Sciatic nerve (tissue), 2 donors: ENCODE results near the gene CPT1C. TPM values are rescaled to one million over a fixed set of nuclear protein-coding genes. Genes with fewer than 3 reads are reported as not detected.

Source experiments
- ATAC-seq: fragments of 200-7000 bp; cut with Tn5 transposase; one replicate; pipeline ENCODE4 v1.9.1; 2020; ENCODE audit warnings: mild to moderate bottlenecking, moderate library complexity
- DNase-seq: peaks from one replicate; pipeline ENCODE4 v3.0.0-alpha.2; 2020; ENCODE audit warnings: low spot score
- intact Hi-C: fragments of 100-400 bp; cut with DNase I; formaldehyde crosslinking; loops from one replicate; pipeline ENCODE4 v1.14.2; 2022
- microRNA-seq: library from miRNA; unstranded; fragments of <30 nt; microRNA quantifications from one replicate; pipeline ENCODE4 v1.2.0, GENCODE V29; 2020
- total RNA-seq: library from RNA; stranded (reverse); fragmentation: NEBNext Ultra II Directional; extraction: Animal tissue kit (Norgen Biotek cat#: 25700); gene quantifications from one replicate; pipeline ENCODE4 v1.2.1, GENCODE V29; 2021
- donor health status: DM: no; HTN: no; CAD: no.
- donor health status: DM: no; HTN: no; CAD: no.

The CPT1C gene
- total RNA-seq, 1 donor from 2014 or later = 5.9 TPM

- ATAC-seq (no peak), DNase-seq (no peak)
- intact Hi-C loops = no loop called here
These were observed 47.4 kb downstream of the CPT1C start for GRCh38 chr19:49738268-49738667.

DNA sequence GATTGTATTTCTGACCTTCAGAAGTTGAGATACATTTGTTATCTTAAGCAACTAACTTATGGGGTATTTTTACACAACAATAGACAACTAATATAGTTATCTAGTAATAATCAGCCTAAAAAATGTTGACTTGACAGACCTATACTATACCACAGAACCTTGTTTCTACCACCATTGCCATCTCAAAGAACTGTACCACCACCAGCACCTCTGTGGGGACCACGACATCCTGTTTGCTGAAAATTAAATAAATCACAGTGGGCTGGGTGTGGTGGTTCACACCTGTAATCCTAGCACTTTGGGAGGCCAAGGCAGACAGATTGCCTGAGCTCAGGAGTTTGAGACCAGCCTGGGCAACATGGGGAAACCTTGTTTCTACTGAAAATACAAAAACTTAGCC is 48.2 kb downstream of the CPT1C start:
- intact Hi-C loops = no loop called here
- no peak for ATAC-seq
- no peak for DNase-seq

GRCh38 chr19:49739933-49740332 is 49.0 kb downstream of the CPT1C start:
- intact Hi-C loops = no loop called here
- ATAC-seq = peak; percentile 20
- DNase-seq = no peak

DNA sequence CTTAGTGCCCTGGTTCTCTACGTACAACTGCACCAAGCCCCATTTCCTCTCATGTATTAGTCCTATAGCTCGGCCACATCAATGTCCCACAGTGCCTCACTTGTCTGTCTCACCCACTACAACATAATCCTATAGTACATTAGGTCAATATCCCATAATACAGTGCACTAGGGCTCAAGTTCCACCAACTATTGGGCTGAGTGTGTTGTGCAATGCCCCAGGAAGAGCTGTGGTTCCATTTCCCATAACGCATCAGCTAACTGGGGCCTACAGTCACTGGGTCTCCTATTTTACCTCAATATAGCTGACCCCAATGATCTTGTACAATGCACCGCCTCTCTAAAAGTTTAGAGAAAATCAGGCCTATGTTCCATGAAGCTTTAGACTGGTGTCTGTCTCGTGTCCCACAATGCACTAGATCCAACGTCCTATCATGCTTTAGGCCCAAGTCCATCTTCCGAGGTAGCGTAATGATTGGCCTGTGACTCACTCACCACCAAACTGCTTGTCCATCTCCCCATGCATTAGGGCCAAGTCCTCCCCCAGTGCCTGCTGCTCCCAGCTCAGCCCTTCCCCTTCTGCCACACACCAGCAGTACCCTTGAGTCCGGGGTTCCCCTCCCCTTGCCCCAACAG is 50.4 kb downstream of the CPT1C start:
- no peak for ATAC-seq
- DNase-seq = no peak
- intact Hi-C loops = no loop called here

GRCh38 chr19:49744946-49745381 is 54.0 kb downstream of the CPT1C start:
- DNase-seq (no peak), ATAC-seq (no peak)
- intact Hi-C loops = no loop called here

DNA sequence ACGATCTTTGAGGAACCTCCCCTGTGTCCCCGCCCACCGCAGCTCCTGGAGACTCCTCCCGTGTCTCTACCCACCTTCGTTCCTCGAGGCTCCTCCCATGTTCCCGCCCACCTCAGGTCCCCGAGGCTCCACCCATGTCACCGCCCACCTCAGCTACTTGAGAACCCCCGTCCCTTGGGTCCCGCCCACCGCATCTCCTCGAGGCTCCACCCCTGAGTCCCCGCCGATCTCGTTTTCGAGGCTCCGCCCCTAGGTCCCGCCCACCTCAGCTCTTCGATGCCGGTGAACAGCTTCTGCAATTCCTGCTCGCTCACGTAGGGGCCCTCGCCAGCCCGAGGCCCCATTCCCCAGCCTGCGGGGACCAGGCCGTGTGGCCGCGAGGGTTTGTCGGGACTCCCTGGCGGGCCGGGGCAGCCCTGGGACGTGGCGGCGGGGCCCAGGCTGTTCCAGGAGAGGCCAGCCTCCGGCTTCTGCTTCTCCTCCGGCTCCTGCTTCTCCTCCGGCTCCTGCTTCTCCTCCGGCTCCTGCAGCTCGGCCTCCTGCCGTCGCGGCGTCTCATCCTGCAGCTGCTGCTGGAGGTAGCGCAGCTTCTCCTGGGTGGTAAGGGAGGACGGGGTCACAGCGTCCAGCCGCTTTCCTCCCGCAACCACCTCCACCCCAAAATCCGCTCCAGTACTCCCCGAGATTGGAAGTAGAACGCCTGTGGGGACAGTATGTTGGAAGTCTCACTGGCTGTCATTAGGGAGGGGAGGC is 55.5 kb downstream of the CPT1C start:
- intact Hi-C loops = no loop called here
- DNase-seq (peak; percentile 84), ATAC-seq (peak; percentile 82)

GRCh38 chr19:49749055-49749716 is 58.3 kb downstream of the CPT1C start:
- DNase-seq = no peak
- ATAC-seq = no peak
- intact Hi-C loops = no loop called here

- no peak for ATAC-seq
These were observed 58.9 kb downstream of the CPT1C start for GRCh38 chr19:49749771-49750170.

GRCh38 chr19:49752701-49753100 is 61.8 kb downstream of the CPT1C start:
- DNase-seq (no peak), ATAC-seq (no peak)
- intact Hi-C loops = no loop called here

More at GRCh38 chr19:49749771-49750170, 58.9 kb downstream of the CPT1C start:
- intact Hi-C loops = no loop called here
- no peak for DNase-seq

GRCh38 chr19:49755956-49756355 is 65.0 kb downstream of the CPT1C start:
- intact Hi-C loops = no loop called here
- DNase-seq (no peak), ATAC-seq (no peak)

DNA sequence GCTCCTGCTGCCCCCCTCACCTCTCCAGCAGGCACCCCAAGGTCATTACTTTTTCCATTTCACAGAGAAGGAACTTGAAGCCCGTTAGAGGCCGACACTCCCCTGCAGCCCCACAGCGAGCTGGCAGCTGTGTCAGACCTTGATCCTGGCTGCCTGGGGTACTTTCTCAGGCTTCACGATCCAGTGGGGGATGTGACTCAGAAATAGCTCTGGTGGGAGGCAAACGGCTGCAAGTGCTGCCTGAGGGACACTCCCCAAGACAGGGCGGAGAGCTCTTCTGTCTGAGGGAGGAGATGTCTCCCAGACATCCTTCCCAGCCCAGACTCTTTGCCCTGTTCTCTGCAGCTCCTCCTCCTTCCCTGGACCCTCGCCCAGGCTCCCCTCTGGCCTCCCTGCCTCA is 67.4 kb downstream of the CPT1C start:
- DNase-seq (no peak), ATAC-seq (no peak)
- intact Hi-C loops = no loop called here

- intact Hi-C loops = no loop called here
- no peak for DNase-seq
- ATAC-seq = no peak
These were observed 70.3 kb downstream of the CPT1C start for GRCh38 chr19:49761249-49761624.

DNA sequence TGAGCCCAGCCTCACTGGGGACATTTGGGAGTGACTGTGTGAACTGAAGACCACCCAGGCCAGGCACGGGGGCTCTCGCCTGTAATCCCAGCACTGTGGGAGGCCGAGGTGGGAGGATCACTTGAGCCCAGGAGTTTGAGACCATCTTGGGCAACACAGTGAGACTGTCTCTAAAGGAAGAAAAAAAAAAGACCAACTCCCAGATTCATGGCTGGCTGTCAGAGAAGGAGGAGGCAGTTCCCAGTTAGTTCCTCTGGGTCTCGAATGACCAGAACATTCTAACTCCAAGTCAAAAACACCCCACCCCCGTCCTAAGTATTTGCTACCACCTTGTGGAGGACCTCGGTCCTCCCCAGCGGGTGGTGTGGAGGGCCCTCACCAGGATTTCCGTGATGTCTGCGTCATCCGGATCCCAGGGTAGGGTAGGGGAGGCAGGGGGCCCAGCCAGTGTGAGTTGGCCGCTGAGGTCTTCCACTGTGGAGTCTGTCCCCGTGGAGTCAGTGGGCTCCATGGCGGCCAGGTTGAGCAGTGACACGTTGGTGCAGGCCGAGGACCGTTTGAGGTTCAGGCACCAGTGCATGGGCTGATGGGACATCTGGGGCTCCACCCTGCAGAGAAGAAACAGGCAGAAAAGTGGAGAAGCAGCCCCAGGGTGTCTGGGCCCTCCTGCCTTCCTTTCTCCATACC is 70.9 kb downstream of the CPT1C start:
- ATAC-seq (no peak), DNase-seq (peak; percentile 64)

GRCh38 chr19:49763230-49763629 is 72.3 kb downstream of the CPT1C start, which contains the start of gene TSKS:
Gene TSKS, minus strand, starts transcription at chr19:49763306. Its CDS starts 59 bp downstream, at chr19:49763247.
- intact Hi-C loops = no loop called here
- DNase-seq = no peak
- no peak for ATAC-seq

More for the DNA sequence above, 70.9 kb downstream of the CPT1C start:
- intact Hi-C loops = no loop called here

Small RNAs within 50 kb of the gene (microRNA-seq; reads per million reads assigned to microRNA genes)
- gene MIR5088 = not detected

Other genes with a start within 250 kb of the CPT1C start
- 3.8 TPM for gene SLC17A7, start 249.6 kb upstream of the CPT1C start, total RNA-seq
- 73.2 TPM for gene PIH1D1, start 239.3 kb upstream of the CPT1C start, total RNA-seq
- 23.0 TPM for gene ALDH16A1, start 237.9 kb upstream of the CPT1C start, total RNA-seq
- gene FLT3LG, start 216.9 kb upstream of the CPT1C start, total RNA-seq = 19.6 TPM
- 1,735 TPM for gene RPL13A, start 203.5 kb upstream of the CPT1C start, total RNA-seq
- 1,507 TPM for gene RPS11, start 194.7 kb upstream of the CPT1C start, total RNA-seq
- 263 TPM for gene FCGRT, start 178.5 kb upstream of the CPT1C start, total RNA-seq
- 48.5 TPM for gene RCN3, start 163.1 kb upstream of the CPT1C start, total RNA-seq
- 41.7 TPM for gene NOSIP, start 110.6 kb upstream of the CPT1C start, total RNA-seq
- gene PRRG2, start 109.8 kb upstream of the CPT1C start, total RNA-seq = 1.7 TPM
- 37.0 TPM for gene PRR12, start 99.9 kb upstream of the CPT1C start, total RNA-seq
- 135 TPM for gene RRAS, start 51.0 kb upstream of the CPT1C start, total RNA-seq
- 65.5 TPM for gene SCAF1, start 48.9 kb upstream of the CPT1C start, total RNA-seq
- 76.7 TPM for gene IRF3, start 25.3 kb upstream of the CPT1C start, total RNA-seq
- gene BCL2L12, start 25.2 kb upstream of the CPT1C start, total RNA-seq = 11.5 TPM
- gene PRMT1, start 13.8 kb upstream of the CPT1C start, total RNA-seq = 103 TPM
- gene ADM5, start 1.5 kb upstream of the CPT1C start, total RNA-seq = 3.7 TPM
- 0.85 TPM for gene TSKS, start 72.2 kb downstream of the CPT1C start, total RNA-seq
- 74.3 TPM for gene AP2A1, start 75.9 kb downstream of the CPT1C start, total RNA-seq
- 26.4 TPM for gene FUZ, start 122.2 kb downstream of the CPT1C start, total RNA-seq
- gene MED25, start 127.2 kb downstream of the CPT1C start, total RNA-seq = 39.7 TPM
- 143 TPM for gene PTOV1, start 160.0 kb downstream of the CPT1C start, total RNA-seq
- gene PNKP, start 176.5 kb downstream of the CPT1C start, total RNA-seq = 66.6 TPM
- gene AKT1S1, start 186.2 kb downstream of the CPT1C start, total RNA-seq = 36.6 TPM
- gene TBC1D17, start 186.6 kb downstream of the CPT1C start, total RNA-seq = 64.8 TPM
- gene IL4I1, start 205.8 kb downstream of the CPT1C start, total RNA-seq = 4.6 TPM
- gene ATF5, start 238.1 kb downstream of the CPT1C start, total RNA-seq = 26.0 TPM
- gene NUP62, start 238.4 kb downstream of the CPT1C start, total RNA-seq = 37.4 TPM